Aorta (tissue), 5 donors: ENCODE measurements around the gene AURKAIP1. TPM values are rescaled to one million over a fixed set of nuclear protein-coding genes. Genes with fewer than 3 reads are reported as not detected.
"Not testable (repeated sequence)": the region's sequence is repeated elsewhere in the genome, so short reads cannot be mapped to it uniquely, and the experiment has no call there.

ENCODE experiments used
- ATAC-seq: fragments of 200-7000 bp; cut with Tn5 transposase; one replicate; pipeline ENCODE4 v1.9.1; 2022; ENCODE audit warnings: moderate library complexity; ENCODE audit not compliant: low FRiP score
- DNase-seq, 2 donors: peaks; one replicate each; pipeline ENCODE4 v3.0.0-alpha.2; 2020
- H3K27ac ChIP-seq, 2 donors: one replicate each; pipeline ENCODE4 v1.5.1; 2013; ENCODE audit warnings: low read length in 2 of 2, mild to moderate bottlenecking in 2 of 2, moderate library complexity in 2 of 2, control low read depth in 1 of 2, inconsistent platforms in 1 of 2, low read depth in 1 of 2
- H3K27me3 ChIP-seq, 2 donors: one replicate each; pipeline ENCODE4 v1.6.1; 2013; ENCODE audit warnings: control low read depth in 1 of 2, low read length in 1 of 2, mild to moderate bottlenecking in 1 of 2, moderate library complexity in 1 of 2; ENCODE audit not compliant: insufficient read depth in 2 of 2, control insufficient read depth in 1 of 2
- H3K36me3 ChIP-seq, 2 donors: one replicate each; pipeline ENCODE4 v1.6.1; 2013; ENCODE audit warnings: control low read depth in 1 of 2, low read length in 1 of 2, mild to moderate bottlenecking in 1 of 2; ENCODE audit not compliant: insufficient read depth in 2 of 2, control insufficient read depth in 1 of 2
- H3K4me1 ChIP-seq, 2 donors: one replicate each; pipeline ENCODE4 v1.6.1; 2013; ENCODE audit warnings: low read length in 2 of 2, control low read depth in 1 of 2, mild to moderate bottlenecking in 1 of 2, moderate library complexity in 1 of 2; ENCODE audit not compliant: insufficient read depth in 2 of 2, control insufficient read depth in 1 of 2
- H3K4me3 ChIP-seq, 2 donors: one replicate each; pipeline ENCODE4 v1.5.1; 2013; ENCODE audit warnings: low read length in 2 of 2, control low read depth in 1 of 2, mild to moderate bottlenecking in 1 of 2
- H3K9me3 ChIP-seq: one replicate; pipeline ENCODE4 v1.6.1; 2013; ENCODE audit warnings: mild to moderate bottlenecking, low read length; ENCODE audit not compliant: control insufficient read depth
- WGBS, 2 donors: extraction: QIAGEN DNeasy Blood & Tissue Kit; methylation state at CpG; one replicate each; pipeline ENCODE4 v1.1.7; 2013; 5-methylcytosine and 5-hydroxymethylcytosine counted together
- intact Hi-C, 2 donors: fragments of 100-400 bp; cut with DNase I; formaldehyde crosslinking; loops; one replicate each; pipeline versions ENCODE4 v1.14.2 to v1.15.0; 2022
- polyA plus RNA-seq, 2 donors: library from polyadenylated mRNA; stranded (reverse); fragments of 200-250 nt; gene quantifications; one replicate each; pipeline ENCODE4 v1.2.3, GENCODE V29; 2013
- total RNA-seq, 2 donors: library from RNA; stranded (reverse); fragmentation: NEBNext Ultra II Directional; extraction: Animal tissue kit (Norgen Biotek cat#: 25700); gene quantifications; one replicate each; pipeline ENCODE4 v1.2.1, GENCODE V29; 2021
- donor health status: healthy with polysubstance abuse.
- donor health status: Bipolar disorder and iron deficiency.
- donor health status: DM: no; HTN: no; CAD: no.
- donor health status: DM: no; HTN: no; CAD: no.
- donor health status: DM: yes; HTN: yes; CAD: no.

AURKAIP1 gene
- total and polyA plus RNA-seq, 4 donors: 59.6 to 154 (median 92.2) TPM

DNA sequence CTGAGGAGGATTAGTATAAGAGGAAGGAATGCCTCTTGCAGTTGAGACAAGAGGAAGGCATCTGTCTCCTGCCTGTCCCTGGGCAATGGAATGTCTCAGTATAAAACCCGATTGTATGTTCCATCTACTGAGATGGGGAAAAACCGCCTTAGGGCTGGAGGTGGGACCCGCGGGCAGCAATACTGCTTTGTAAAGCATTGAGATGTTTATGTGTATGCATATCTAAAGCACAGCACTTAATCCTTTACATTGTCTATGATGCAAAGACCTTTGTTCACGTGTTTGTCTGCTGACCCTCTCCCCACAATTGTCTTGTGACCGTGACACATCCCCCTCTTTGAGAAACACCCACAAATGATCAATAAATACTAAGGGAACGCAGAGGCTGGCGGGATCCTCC, 35.2 kb upstream of the AURKAIP1 start:
- ATAC-seq, H3K27ac ChIP-seq, DNase-seq, H3K4me1 ChIP-seq, intact Hi-C loops, H3K36me3 ChIP-seq, H3K27me3 ChIP-seq, H3K4me3 ChIP-seq, H3K9me3 ChIP-seq: not testable (repeated sequence)
- WGBS, 2 donors: 52 to 55% methylated on average over 8 of the region's 8 CpGs

DNA sequence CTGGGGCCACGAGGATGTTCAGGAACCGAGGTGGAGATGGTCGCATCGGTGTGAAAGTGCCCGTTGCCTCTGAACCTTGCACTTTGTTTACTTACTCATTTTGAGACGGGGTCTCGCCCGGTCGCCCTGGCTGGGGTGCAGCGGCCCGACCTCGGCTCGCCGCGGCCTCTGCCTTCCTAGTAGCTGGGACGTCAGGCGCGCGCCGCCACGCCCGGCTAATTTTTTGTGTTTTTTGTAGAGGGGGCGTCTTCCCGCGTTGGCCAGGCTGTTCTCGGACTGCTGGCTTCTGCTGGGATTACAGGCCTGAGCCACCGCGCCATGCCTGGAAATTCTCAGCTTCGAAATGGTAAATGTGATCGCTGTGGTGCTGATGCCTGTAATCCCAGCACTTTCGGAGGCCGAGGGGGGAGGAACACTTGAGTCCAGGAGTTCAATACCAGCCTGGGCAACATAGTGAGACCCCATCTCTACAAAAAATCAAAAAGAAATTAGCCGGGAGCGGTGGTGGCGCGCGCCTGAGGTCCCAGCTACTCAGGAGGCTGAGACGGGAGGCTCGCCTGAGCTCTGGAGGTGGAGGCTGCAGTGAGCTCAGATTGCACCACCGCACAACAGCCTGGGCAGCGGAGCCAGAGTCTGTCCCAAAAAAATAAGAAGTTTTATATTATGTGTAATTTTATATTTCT, 32.8 kb upstream of the AURKAIP1 start:
- Histone ChIP-seq H3K27ac (no peak overlapping the region), H3K27me3 (no peaks in the 10 kb centered on the region), H3K9me3 (no peaks in the 10 kb centered on the region), H3K4me3 (peak overlapping the region; percentile 64 to 89), H3K4me1 (no peaks in the 10 kb centered on the region), H3K36me3 (no peaks in the 10 kb centered on the region)
- intact Hi-C loops: no loop called here
- 8% methylated on average over 41 of the region's 41 CpGs for WGBS, 2 donors
- ATAC-seq (peak; percentile 16), DNase-seq (no peak)

DNA sequence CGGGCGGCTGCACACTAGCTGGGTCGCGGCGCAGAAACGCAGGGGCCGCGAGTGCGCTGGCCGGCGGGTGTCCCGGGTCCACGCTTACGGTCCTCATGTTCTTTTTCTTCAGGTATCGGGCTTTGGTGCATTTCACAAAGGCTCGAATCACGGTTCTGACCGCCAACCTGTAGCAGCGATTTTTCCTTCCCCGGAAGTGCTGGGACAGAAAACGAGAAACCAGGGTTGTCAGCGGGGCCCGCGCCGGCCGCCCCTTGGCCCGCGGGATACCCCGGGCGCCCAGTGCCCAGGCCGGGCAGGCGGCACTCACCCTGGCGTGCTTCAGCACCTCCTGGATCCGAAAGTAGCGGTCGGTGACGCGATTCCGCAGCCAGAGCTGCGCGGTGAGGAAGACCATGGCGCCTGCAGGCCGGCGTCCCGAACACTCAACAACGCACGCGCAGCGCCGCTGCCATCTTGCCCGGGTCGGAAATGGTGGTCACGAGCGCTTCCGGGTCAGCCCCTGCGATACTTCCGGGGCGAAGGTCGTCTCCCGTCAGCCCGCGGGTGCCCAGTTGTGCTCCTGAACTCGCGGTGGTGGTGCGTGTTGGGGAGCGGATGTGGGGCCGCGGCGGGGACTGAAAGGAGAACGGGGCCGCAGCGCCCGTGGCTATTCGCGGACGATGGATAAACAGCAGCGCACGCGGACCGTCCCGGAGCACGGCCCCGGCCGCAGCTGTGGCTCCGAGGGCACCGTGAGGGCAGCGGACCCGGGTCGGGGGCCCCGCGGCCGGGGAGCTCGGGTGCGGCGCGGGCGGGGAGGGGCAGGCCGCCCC, 32.0 kb upstream of the AURKAIP1 start, which contains the start of gene MRPL20:
MRPL20 (minus strand) TSS at position 473 of the 815 bp plus-strand sequence; CDS start at position 397, 76 bp downstream.
- Histone ChIP-seq H3K4me3 (peak within 1 kb of the TSS; percentile 64 to 89), H3K9me3 (no peaks in the 10 kb centered on the region), H3K36me3 (no peaks in the 10 kb centered on the region), H3K27me3 (no peaks in the 10 kb centered on the region), H3K4me1 (no peaks in the 10 kb centered on the region), H3K27ac (no peak within 1 kb of the TSS)
- 1% methylated on average over 89 to 98 of the region's 98 CpGs for WGBS, 2 donors
- ATAC-seq (peak; percentile 97), DNase-seq (peak; percentile 97 to 99)
- intact Hi-C loops: no loop called here

DNA sequence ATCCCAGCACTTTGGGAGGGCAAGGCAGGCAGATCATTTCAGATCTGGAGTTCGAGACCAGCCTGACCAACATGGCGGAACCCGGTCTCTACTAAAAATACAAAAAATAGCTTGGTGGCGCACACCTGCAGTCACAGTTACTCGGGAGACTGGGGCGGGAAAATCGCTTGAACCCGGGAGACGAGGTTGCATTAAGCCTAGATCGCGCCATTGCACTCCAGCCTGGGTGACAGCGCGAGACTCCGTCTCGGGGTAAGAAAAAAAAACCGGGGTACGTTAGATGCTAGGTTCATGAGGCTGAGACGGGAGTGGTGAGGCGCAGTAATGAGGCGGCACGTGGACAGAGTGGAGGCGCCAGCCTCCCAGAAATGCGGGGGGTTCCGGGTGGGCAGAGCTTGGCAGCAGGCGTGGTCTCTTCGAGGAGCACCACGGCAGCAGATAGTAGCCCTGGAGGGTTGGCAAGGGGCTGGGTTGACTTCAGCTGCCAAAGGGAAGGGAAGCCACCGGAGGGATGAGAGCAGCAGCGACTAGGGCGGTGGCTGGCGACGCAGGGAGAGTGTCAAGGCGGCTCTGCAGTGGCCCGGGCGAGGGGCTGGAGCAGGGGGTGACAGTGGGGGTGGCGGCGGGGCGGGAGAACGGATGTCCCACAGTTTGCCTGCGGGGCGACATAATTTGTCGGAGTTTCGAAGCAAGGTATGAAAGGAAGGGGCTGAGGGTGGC, 31.3 kb upstream of the AURKAIP1 start:
- H3K9me3 ChIP-seq: no peaks in the 10 kb centered on the region
- 39 to 42% methylated on average over 43 of the region's 43 CpGs for WGBS, 2 donors
- H3K27ac ChIP-seq: no peak overlapping the region
- no peak for DNase-seq
- no peak for ATAC-seq
- H3K4me3 ChIP-seq: peak overlapping the region; percentile 61 to 78
- H3K4me1 ChIP-seq: no peaks in the 10 kb centered on the region
- H3K27me3 ChIP-seq: no peaks in the 10 kb centered on the region
- intact Hi-C loops: no loop called here
- H3K36me3 ChIP-seq: no peaks in the 10 kb centered on the region

DNA sequence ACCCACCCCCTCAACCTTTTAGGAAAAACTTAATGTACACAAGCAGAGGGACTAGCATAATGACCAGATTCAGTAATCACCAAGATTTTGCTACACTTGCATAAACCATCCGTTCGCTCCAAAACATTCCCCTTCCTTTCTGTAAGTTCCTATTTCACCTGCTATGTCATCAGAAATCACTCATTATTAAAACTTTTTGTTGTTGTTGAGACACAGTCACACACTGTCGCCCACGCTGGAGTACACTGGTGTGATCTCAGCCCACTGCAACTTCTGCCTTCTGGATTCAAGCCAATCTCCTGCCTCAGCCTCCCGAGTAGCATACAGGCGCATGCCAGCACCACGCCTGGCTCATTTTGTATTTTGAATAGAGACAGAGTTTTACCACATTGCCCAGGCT, 28.6 kb upstream of the AURKAIP1 start:
- Histone ChIP-seq H3K27me3 (no peaks in the 10 kb centered on the region), H3K27ac (no peak overlapping the region), H3K9me3 (no peaks in the 10 kb centered on the region), H3K4me3 (no peak overlapping the region), H3K36me3 (no peaks in the 10 kb centered on the region), H3K4me1 (no peaks in the 10 kb centered on the region)
- WGBS, 2 donors: 73 to 79% methylated on average over 7 of the region's 7 CpGs
- ATAC-seq: no peak
- DNase-seq: no peak
- intact Hi-C loops: no loop called here

DNA sequence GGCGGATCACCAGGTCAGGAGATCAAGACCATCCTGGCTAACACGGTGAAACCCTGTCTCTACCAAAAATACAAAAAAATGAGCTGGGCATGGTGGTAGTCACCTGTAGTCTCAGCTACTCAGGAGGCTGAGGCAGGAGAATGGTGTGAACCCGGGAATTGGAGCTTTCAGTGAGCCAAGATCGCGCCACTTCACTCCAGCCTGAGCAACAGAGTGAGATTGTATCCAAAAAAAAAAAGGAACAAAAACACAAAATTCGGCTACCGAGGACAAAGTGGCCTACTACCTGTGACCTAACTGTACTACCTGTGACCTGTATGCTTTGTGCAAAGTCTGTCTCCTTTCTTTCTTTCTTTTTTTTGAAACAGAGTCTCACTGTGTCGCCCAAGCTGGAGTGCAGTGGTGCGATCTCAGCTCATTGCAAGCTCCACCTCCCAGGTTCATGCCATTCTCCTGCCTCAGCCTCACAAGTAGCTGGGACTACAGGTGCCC, 27.9 kb upstream of the AURKAIP1 start:
- intact Hi-C loops: not testable (repeated sequence)

DNA sequence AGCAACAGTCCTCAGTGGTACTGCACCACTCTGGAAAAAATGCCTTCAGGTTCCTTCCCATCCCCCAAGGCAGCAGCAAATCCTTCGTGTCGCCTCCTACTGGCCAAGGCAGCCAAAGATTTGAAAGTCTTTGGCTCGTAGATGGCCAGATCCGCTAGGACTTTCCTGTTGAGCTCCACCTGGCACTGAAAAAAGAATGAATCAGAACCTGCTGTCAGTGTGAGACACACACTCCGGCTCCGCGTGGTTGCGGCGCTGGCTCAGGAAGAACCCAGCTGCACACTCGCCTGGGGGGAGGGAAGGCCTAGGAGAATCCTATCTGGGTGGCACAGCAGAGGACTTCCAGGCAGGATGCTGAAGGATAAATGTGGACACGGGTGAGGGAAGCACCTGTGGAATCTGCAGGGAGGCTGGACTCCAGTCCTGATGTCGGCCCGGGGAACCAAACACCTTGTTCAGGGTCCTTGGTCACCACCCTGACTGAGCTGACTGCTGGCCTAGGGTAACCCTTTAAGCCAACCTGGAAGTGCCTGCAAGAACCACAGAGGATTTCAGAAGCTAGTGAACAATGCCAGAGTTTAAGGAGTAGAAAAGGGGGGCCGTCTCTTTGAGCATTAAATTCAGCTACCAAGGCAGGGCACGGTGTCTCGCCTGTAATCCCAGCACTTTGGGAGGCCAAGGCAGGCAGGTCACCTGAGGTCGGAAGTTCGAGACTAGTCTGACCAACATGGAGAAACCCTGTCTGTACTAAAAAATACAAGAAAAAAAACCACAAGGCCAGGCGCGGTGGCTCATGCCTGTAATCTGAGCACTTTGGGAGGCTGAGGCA, 27.3 kb upstream of the AURKAIP1 start:
- DNase-seq: no peak
- WGBS, 2 donors: 63 to 67% methylated on average over 20 of the region's 20 CpGs
- Histone ChIP-seq H3K4me3 (no peak overlapping the region), H3K36me3 (no peaks in the 10 kb centered on the region), H3K27me3 (no peaks in the 10 kb centered on the region), H3K27ac (no peak overlapping the region), H3K4me1 (no peaks in the 10 kb centered on the region), H3K9me3 (no peaks in the 10 kb centered on the region)
- intact Hi-C loops: no loop called here
- ATAC-seq: no peak

More for the DNA sequence above, 27.9 kb upstream of the AURKAIP1 start:
- 83 to 84% methylated on average over 9 of the region's 9 CpGs for WGBS, 2 donors
- not testable (repeated sequence) for H3K9me3 ChIP-seq, H3K27ac ChIP-seq, H3K4me1 ChIP-seq, ATAC-seq, H3K27me3 ChIP-seq, DNase-seq, H3K36me3 ChIP-seq, H3K4me3 ChIP-seq

DNA sequence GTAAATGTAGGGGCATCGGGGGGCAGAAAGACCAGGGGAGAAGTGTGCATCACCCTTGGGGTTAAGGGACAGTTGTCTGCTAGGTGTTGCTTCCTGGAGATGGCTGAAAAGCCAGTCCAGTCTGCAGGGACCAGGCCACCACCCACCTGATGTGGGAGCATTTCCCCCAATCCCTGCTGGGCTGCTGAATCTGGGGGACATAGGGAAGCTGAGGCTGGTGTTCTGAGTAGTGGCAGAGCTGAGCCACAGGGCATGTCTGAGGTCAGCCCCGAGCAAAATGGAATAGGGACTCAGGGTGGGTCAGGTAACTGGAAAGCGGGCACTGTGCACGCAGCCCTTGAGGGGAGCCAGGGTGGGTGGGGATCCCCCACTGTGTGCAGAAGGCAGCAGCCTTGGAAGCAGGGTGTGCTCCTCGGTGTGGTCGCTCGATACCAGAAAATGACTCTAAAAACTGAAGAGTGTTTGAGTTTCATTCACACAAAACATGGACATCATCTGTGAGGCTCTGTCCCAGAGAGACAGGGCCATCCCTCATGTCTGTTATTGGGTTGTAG, 26.5 kb upstream of the AURKAIP1 start:
- Histone ChIP-seq H3K4me3 (no peak overlapping the region), H3K27ac (no peak overlapping the region), H3K4me1 (no peaks in the 10 kb centered on the region), H3K36me3 (no peaks in the 10 kb centered on the region), H3K27me3 (no peaks in the 10 kb centered on the region), H3K9me3 (no peaks in the 10 kb centered on the region)
- WGBS, 2 donors: 83 to 85% methylated on average over 7 of the region's 7 CpGs
- ATAC-seq (no peak), DNase-seq (no peak)
- intact Hi-C loops: no loop called here
